ENCODE measurements around the gene BECN2.
"Not testable (repeated sequence)": the region's sequence is repeated elsewhere in the genome, so short reads cannot be mapped to it uniquely, and the experiment has no call there.

The BECN2 gene

GRCh38 chr1:241979071-241979470 lies 21.5 kb downstream of the BECN2 start:
- no peak for DNase-seq (ENCODE audit: low read depth in 2 of 2)

DNA sequence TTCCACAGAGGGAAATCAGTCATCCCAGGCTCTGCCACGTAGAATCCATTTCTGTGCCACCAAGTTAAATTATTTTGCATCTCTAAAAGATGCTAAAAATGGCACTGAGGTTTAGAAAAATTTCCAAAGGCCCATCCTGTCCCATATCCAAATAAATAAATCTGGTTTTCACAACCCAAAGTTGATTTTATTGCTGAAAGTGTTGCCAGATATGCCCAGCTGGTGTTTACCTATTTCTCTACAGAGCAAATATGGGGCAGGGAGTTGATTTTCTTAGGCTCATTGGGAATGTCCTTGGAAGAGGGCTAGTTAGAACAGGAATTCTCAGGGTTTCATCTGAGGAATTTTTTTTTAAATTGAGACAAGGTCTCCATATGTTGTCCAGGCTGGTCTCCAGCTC lies 22.4 kb downstream of the BECN2 start:
- no peak for DNase-seq (ENCODE audit: low read depth in 2 of 2)

DNA sequence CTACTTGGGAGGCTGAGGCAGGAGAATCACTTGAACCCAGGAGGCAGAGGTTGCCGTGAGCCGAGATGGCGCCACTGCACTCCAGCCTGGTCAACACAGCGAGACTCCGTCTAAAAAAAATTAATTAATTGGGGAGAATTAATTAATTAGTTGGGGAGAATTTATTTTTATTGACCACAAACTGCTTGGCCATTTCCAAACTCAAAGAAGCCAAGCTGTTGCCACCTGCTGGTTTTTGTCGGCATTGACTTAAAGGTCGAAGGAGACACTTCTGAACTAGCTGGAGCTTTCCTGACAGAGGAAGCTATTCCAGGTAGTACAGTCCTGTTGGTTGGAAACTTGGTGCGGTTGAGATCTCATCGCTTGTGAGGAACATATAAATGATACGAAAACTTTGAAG lies 28.2 kb downstream of the BECN2 start:
- DNase-seq (ENCODE audit: low read depth in 2 of 2), result no peak

GRCh38 chr1:241988389-241988930 lies 30.9 kb downstream of the BECN2 start:
- not testable (repeated sequence) for DNase-seq (ENCODE audit: low read depth in 2 of 2)

- no peak for DNase-seq (ENCODE audit: low read depth in 2 of 2)
Observed at GRCh38 chr1:241990040-241990439, 32.5 kb downstream of the BECN2 start.

- DNase-seq (ENCODE audit: low read depth in 2 of 2), result no peak
Observed at GRCh38 chr1:241992734-241993133, 35.2 kb downstream of the BECN2 start.

DNA sequence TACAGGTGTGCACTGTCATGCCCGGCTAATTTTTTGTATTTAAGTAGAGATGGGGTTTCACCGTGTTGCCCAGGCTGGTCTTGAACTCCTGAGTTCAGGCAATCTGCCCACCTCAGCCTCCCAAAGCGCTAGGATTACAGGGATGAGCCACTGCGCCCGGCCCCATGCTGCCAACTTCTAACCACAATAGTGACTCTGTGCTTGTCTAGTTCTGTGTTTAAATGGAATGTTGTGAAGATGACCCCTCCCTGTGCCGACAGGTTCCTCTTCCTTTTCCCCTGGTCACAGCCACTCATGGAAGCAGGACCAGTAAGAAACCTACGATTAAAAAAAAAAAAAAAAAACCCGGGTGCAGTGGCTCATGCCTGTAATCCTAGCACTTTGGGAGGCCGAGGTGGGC lies 36.6 kb downstream of the BECN2 start:
- DNase-seq (ENCODE audit: low read depth in 2 of 2), result no peak

DNA sequence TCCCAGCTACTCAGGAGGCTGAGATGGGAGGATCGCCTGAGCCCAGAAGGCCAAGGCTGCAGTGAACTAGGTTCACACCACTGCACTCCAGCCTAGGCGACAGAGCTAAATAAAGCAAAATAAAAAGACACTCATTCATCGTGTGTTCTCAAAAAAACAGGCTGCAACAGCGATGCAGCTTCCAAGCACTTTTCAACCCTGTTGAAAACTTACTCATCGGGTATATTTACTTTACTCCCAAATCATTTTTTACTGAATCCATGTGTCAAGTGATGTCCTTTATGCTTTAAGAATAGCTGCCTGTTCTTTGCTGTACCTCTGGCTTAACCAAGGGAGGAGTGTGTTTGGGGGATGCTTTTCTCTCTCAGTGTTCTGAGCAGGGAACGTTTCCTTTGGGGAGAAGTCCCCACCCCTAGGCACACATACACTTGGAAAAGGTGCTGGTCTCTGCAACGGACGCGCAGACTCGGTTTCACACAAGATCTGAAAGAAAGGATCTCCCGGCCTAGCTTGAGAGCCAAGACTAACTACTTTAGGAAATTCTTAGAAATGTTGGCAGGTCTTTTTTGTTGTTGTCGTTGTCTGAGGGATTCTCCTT lies 39.9 kb downstream of the BECN2 start:
- DNase-seq (ENCODE audit: low read depth in 2 of 2), result no peak

GRCh38 chr1:241998412-241998921 lies 40.9 kb downstream of the BECN2 start:
- DNase-seq (ENCODE audit: low read depth in 2 of 2), result peak; percentile 4 to 7

- no peak for DNase-seq (ENCODE audit: low read depth in 2 of 2)
Observed at GRCh38 chr1:241999026-241999425, 41.5 kb downstream of the BECN2 start, which contains the start of gene MAP1LC3C. TSS of gene MAP1LC3C (minus strand) at chr1:241999098. CDS start at chr1:241999008, 90 bp downstream.

- DNase-seq (ENCODE audit: low read depth in 2 of 2), result no peak
Observed at GRCh38 chr1:242000434-242000833, 42.9 kb downstream of the BECN2 start.

- no peak for DNase-seq (ENCODE audit: low read depth in 2 of 2)
Observed at GRCh38 chr1:242002072-242002471, 44.5 kb downstream of the BECN2 start.

DNA sequence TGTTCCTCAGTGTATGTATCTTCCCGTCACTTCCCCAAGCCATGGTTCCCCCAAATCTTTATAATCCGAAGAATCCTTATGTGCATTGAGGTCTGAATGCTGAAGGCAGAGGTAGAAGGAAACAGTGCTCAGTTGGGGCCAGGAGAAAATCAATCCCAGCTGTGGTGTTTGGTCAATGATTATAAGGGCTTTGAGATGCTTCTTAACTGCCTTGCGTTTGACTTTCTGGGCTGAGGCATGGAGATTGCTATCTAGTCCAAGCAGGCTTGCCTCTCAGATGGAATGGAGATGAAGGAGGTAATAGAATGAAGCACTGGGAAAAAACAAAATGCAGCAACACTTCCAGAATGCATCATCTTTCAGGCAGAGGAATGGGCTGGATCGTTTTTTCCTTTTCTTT lies 44.9 kb downstream of the BECN2 start:
- no peak for DNase-seq (ENCODE audit: low read depth in 2 of 2)

DNA sequence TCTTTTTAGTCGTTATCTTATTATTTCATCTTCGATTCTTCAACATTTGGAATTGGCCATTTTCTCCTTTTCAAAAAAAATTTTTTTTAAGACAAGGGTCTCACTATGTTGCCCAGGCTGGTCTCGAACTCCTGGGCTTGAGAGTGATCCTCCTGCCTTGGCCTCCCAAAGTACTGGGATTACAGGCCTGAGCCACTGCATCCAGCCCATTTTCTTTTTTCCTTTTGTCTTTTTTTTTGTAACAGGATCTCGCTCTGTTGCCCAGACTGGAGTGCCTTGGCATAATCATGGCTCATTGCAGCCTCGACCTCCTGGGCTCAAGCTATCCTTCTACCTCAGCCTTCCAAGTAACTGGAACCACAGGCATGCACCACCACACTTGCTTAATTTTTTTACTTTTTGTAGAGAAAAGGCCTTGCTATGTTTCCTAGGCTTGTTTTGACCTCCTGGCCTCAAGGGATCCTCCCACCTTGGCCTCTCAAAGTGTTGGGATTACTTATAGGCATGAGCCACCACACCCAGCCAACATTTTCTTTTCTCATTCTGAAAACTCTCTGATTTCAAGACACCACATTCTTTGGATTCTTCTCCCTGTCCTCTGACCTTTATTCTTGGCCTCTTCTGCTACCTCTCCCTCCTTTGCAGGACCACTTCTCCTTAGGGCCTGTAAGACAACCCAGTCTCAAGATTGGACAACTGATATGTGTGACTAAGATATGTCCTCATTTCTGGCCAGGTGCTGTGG lies 47.4 kb downstream of the BECN2 start:
- DNase-seq (ENCODE audit: low read depth in 2 of 2), result no peak

DNA sequence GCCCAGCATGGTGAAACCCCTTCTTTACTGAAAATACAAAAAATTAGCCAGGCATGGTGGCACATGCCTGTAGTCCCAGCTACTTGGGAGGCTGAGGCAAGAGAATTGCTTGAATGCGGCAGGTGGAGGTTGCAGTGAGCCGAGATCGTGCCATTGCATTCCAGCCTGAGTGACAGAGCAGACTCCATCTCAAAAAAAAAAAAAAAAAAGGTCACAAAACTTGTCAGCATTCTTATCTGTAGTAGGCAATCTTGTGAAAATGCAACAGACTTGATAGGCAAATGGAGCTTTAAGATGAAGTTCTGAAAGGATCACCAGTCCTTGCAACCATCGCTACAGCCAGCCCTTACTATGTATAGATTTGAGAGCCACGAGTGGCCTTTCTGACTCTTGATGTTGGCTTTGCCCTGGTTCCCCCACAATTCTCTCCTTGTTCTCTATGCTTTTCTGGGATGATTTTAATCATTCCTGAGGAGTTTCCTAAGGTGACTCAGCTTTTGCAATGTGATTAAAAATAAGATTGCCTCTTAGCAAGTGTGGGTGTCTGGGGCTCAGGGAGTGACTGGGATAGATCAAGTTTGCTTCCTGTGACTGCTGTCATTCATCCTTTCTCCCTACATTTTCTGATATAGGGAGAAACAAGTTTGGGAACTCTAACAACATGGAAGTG lies 48.4 kb downstream of the BECN2 start:
- DNase-seq (ENCODE audit: low read depth in 2 of 2), result no peak

DNA sequence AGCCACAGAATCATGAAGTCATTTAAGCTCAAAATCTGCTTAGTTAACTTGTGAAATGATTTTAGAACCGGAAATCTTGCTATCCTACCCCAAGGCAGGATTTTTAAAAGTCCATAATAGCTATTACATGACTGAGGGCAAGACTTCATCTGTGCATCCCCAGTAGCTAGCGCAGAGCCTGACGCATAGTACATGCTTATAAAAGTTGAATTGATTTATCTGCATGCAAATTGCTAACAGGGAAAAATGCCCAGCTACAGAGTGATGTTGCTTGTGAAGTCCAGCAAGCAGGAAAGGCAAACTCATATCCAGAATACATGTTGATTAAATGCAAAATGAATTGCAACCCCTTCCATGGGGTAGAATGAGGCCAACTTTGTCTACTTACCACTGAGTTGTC lies 49.4 kb downstream of the BECN2 start:
- DNase-seq (ENCODE audit: low read depth in 2 of 2), result no peak

Data from stimulated activated CD8-positive, alpha-beta memory T cell treated with anti-CD3 and anti-CD28 coated beads, Interleukin-7, amount 100 ng/mL, for 1 hour (primary cell).